Measurements from ENCODE around the gene PPP3CA. TPM values are rescaled to one million over a fixed set of nuclear protein-coding genes. Genes with fewer than 3 reads are reported as not detected.

PPP3CA gene
- total and polyA plus RNA-seq, 2 of the 8 experiments (the other 6 are each of a cell fraction or from before 2014, with no cell fraction given) = 7.9 to 35.0 TPM

GRCh38 chr4:101221294-101221693 lies 126.0 kb downstream of the PPP3CA start:
- Histone ChIP-seq H3K23me2 (ENCODE audit: low read depth, low read length) (no peaks in the 10 kb centered on the region), H2BK5ac (ENCODE audit: low read depth, low read length) (no peak overlapping the region), H4K20me1 (replicated peaks in 1 of 2; ENCODE audit: control insufficient read depth in 1 of 2, insufficient read depth in 2 of 2, low read length in 2 of 2) (no peaks in the 10 kb centered on the region), H3K18ac (ENCODE audit: extremely low read depth, low read length) (no peak overlapping the region), H2AK5ac (ENCODE audit: low read depth, low read length) (no peak overlapping the region), H3K4ac (replicated peaks; ENCODE audit: insufficient read length, low read depth, low read length) (no peak overlapping the region), H4K8ac (ENCODE audit: extremely low read depth, insufficient read depth, low read length) (no peak overlapping the region), H2BK120ac (replicated peaks; ENCODE audit: low read depth, low read length) (no peak overlapping the region), H3K4me1 (replicated peaks in 1 of 4; ENCODE audit: control insufficient read depth in 3 of 4, insufficient read depth in 4 of 4, low read length in 3 of 4) (peaks cover 0 to 3% (median 0%) of the 10 kb centered on the region in 4 experiments; a peak in 1 of 7 replicates), H3K9me3 (ENCODE audit: insufficient read depth in 2 of 2, low read depth in 1 of 2, low read length in 1 of 2) (no peaks in the 10 kb centered on the region), H3K27me3 (replicated peaks in 1 of 4; ENCODE audit: control insufficient read depth in 3 of 4, extremely low read depth in 1 of 4, insufficient read depth in 3 of 4, low read length in 3 of 4) (no peaks in the 10 kb centered on the region), H4K91ac (replicated peaks; ENCODE audit: insufficient read length, low read length) (no peak overlapping the region), H3K79me2 (ENCODE audit: control insufficient read depth in 1 of 2, insufficient read depth in 2 of 2, low read length in 2 of 2) (peaks cover 0 to 37% of the 10 kb centered on the region in 2 experiments; a peak in 2 of 4 replicates), H3K4me3 (ENCODE audit: extremely low read depth in 1 of 4, insufficient read depth in 2 of 4, low read depth in 3 of 4, low read length in 4 of 4) (no peak overlapping the region), H3K14ac (ENCODE audit: insufficient read length) (no peak overlapping the region), H3K79me1 (ENCODE audit: low read depth, low read length) (no peaks in the 10 kb centered on the region), H2BK12ac (ENCODE audit: low read depth, low read length) (no peak overlapping the region), H3K36me3 (ENCODE audit: control insufficient read depth in 2 of 4, insufficient read depth in 4 of 4, low read length in 3 of 4) (no peaks in the 10 kb centered on the region), H2AFZ (ENCODE audit: low read length) (no peak overlapping the region), H3K27ac (ENCODE audit: low read depth, low read length) (no peak overlapping the region), H2BK15ac (ENCODE audit: low read length) (no peak overlapping the region), H3K56ac (replicated peaks; ENCODE audit: insufficient read length, low read depth, low read length) (no peak overlapping the region), H3K4me2 (ENCODE audit: insufficient read depth in 1 of 2, low read depth in 2 of 2, low read length in 2 of 2) (no peak overlapping the region), H3K23ac (ENCODE audit: insufficient read length) (no peak overlapping the region), H4K5ac (ENCODE audit: insufficient read length, low read depth, low read length) (no peak overlapping the region), H2BK20ac (ENCODE audit: low read length) (no peak overlapping the region), H3K9ac (replicated peaks in 1 of 4; ENCODE audit: extremely low read depth in 1 of 4, low read depth in 3 of 4, low read length in 3 of 4) (no peak overlapping the region)
- FAIRE-seq (no peak), DNase-seq (ENCODE audit: low read depth in 1 of 2, low spot score in 2 of 2) (no peak)
- ChIA-PET POLR2A (ENCODE audit: partially characterized antibody) (no interaction called here), CTCF (ENCODE audit: partially characterized antibody) (no interaction called here)
- 69% methylated on average over 2 of the region's 2 CpGs; no CpG with 5 or more reads in 1 of the 2 experiments for WGBS, 2 experiments (ENCODE audit: extremely low coverage in 1 of 2, insufficient coverage in 1 of 2, insufficient read length in 1 of 2, insufficient replicate concordance in 2 of 2, low coverage in 1 of 2, low lambda C conversion rate in 2 of 2, missing lambda C conversion rate in 1 of 2)
- TF ChIP-seq NRF1 (IDR thresholded peaks at IDR 0.05; ENCODE audit: low read depth, low read length) = no peak
- TF ChIP-seq MAX (IDR thresholded peaks at IDR 0.05) = no peak
- TF ChIP-seq ZNF274 (IDR thresholded peaks at IDR 0.05; ENCODE audit: borderline replicate concordance, extremely low read depth, low read length) = no peak
- no peak for TF ChIP-seq TBP (IDR thresholded peaks at IDR 0.05; ENCODE audit: low read depth, low read length)
- TF ChIP-seq EZH2 (IDR thresholded peaks at IDR 0.05; ENCODE audit: low read depth, low read length, severe bottlenecking) = no peak
- TF ChIP-seq RNF2 (IDR thresholded peaks at IDR 0.05; ENCODE audit: borderline replicate concordance, low read depth, low read length, missing control alignments, poor library complexity, severe bottlenecking) = no peak
- TF ChIP-seq SAP30 (IDR thresholded peaks at IDR 0.05; ENCODE audit: insufficient read depth, insufficient replicate concordance, low read length) = no peak
- TF ChIP-seq GABPA (IDR thresholded peaks at IDR 0.05; ENCODE audit: borderline replicate concordance, insufficient read depth, low read length) = no peak
- TF ChIP-seq BACH1 (IDR thresholded peaks at IDR 0.05; ENCODE audit: low read length) = no peak
- TF ChIP-seq JUND (IDR thresholded peaks at IDR 0.05; ENCODE audit: low read length) = no peak

Measured in H1 (cell line).